T follicular helper cell (primary cell): Measurements from ENCODE around the gene KRT32.

Experiments
- DNase-seq: peaks from one replicate; pipeline ENCODE4 v3.0.0-alpha.2; 2020; ENCODE audit warnings: low read depth

The KRT32 gene

GRCh38 chr17:41492771-41493170 is 25.6 kb upstream of the KRT32 start:
- DNase-seq, result no peak

GRCh38 chr17:41492351-41492750 is 25.2 kb upstream of the KRT32 start:
- DNase-seq, result no peak

- DNase-seq, result no peak
These were observed 24.3 kb upstream of the KRT32 start for GRCh38 chr17:41491476-41491875.

GRCh38 chr17:41490000-41490990 is 23.1 kb upstream of the KRT32 start:
- DNase-seq, result no peak

- DNase-seq, result no peak
These were observed 22.3 kb upstream of the KRT32 start, which contains the start of gene KRT36 for GRCh38 chr17:41489531-41489930. TSS of gene KRT36 (minus strand) at chr17:41489910. CDS start at chr17:41489864, 46 bp downstream.

GRCh38 chr17:41486809-41487530 is 19.8 kb upstream of the KRT32 start:
- DNase-seq, result no peak

- no peak for DNase-seq
These were observed 19.1 kb upstream of the KRT32 start for GRCh38 chr17:41486316-41486715.

GRCh38 chr17:41484920-41485904 is 18.0 kb upstream of the KRT32 start:
- DNase-seq, result no peak

GRCh38 chr17:41483991-41484826 is 17.0 kb upstream of the KRT32 start:
- DNase-seq, result no peak

GRCh38 chr17:41483531-41483930 is 16.3 kb upstream of the KRT32 start:
- DNase-seq, result no peak

GRCh38 chr17:41481036-41481435 is 13.8 kb upstream of the KRT32 start, which contains the start of gene KRT35:
TSS of gene KRT35 (minus strand) at chr17:41481151. CDS start at chr17:41481097, 54 bp downstream.
- DNase-seq, result no peak

- DNase-seq, result no peak
These were observed 13.4 kb upstream of the KRT32 start for GRCh38 chr17:41480581-41480980.

GRCh38 chr17:41480136-41480535 is 12.9 kb upstream of the KRT32 start:
- DNase-seq, result no peak

GRCh38 chr17:41478237-41478636 is 11.1 kb upstream of the KRT32 start:
- DNase-seq, result no peak

- no peak for DNase-seq
These were observed 10.0 kb upstream of the KRT32 start for GRCh38 chr17:41476866-41477815.

- no peak for DNase-seq
These were observed 8.2 kb upstream of the KRT32 start for GRCh38 chr17:41475421-41475820.

GRCh38 chr17:41474863-41475262 is 7.7 kb upstream of the KRT32 start:
- no peak for DNase-seq

- DNase-seq, result no peak
These were observed 1.2 kb upstream of the KRT32 start for GRCh38 chr17:41468346-41468745.

GRCh38 chr17:41467561-41467960 is 375 bp upstream of the KRT32 start:
- no peak for DNase-seq
